ENCODE data around the gene THEMIS. TPM values are rescaled to one million over a fixed set of nuclear protein-coding genes. Genes with fewer than 3 reads are reported as not detected.
"Not testable (repeated sequence)": the region's sequence is repeated elsewhere in the genome, so short reads cannot be mapped to it uniquely, and the experiment has no call there.

THEMIS gene
- total RNA-seq, 1 donor from 2014 or later: 0.13 TPM

DNA sequence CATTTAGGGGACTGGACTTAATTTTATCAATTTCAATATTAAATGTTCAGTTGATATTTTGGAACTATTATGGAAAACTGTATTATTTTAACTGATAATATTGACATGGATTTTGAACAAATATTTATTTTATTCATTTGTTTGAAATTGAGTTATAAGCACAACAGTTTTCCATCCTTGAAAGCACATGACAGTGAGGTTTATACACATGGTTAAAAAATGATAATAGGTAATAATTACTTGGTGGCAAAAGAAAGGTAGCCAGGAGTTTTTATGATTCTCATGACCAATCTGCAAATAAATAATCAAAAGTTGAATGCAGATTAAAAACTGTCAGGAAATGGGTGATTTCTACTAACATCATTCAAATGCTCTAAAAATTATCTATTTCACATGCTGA lies 210.3 kb downstream of the THEMIS start:
- DNase-seq (no peak), ATAC-seq (ENCODE audit: poor library complexity) (no peak)
- intact Hi-C loops (cut with DNase I): no loop called here

- ATAC-seq (ENCODE audit: poor library complexity) (no peak), DNase-seq (no peak)
- intact Hi-C loops (cut with DNase I): no loop called here
Observed at GRCh38 chr6:127690092-127690491, 210.8 kb downstream of the THEMIS start.

DNA sequence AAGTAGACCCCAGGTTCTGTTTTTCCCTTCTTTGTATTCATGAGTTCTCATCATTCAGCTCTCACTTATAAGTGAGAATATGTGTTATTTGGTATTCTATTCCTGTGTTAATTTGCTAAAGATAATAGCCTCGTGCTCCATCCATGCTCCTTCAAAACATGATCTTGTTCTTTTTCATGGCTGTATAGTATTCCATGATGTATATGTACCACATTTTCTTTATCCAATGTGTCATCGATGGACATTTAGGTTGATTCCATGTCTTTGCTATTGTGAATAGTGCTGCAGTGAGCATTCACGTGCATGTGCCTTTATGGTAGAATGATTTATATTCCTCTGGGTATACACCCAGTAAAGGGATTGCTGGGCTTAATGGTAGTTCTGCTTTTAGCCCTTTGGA lies 213.4 kb downstream of the THEMIS start:
- ATAC-seq (ENCODE audit: poor library complexity); intact Hi-C loops (cut with DNase I); DNase-seq: not testable (repeated sequence)

DNA sequence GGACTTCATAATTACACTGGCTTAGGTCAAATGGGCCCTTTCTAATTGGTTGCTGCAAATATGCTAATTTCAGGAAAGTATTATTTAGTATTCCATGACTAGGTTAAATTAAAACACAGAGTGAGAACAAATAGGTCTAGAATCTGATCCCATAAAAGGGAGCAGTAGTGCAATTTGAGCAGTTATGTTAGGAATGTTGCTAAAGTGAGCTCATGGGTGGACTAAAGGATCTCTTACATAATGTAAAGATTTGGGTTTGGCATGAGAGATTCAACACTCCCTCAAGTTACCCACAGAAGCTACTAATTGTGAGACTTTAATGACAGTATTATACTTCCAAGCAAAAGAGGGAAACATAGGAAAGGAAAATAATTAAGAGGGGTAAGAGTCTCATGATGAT lies 214.8 kb downstream of the THEMIS start:
- no peak for ATAC-seq (ENCODE audit: poor library complexity)

GRCh38 chr6:127684501-127684900 lies 216.4 kb downstream of the THEMIS start:
- ATAC-seq (ENCODE audit: poor library complexity): no peak
- DNase-seq: no peak
- intact Hi-C loops (cut with DNase I): no loop called here

More for the DNA sequence above, 214.8 kb downstream of the THEMIS start:
- DNase-seq: no peak
- intact Hi-C loops (cut with DNase I): no loop called here

Data from Right ventricle myocardium superior (tissue), 1 donor.